SK-N-MC (cell line): ENCODE measurements around the gene ROS1.

ENCODE experiments used
- DNase-seq: peaks from one replicate; pipeline ENCODE4 v3.0.0-alpha.2; 2011; ENCODE audit warnings: low read depth, low spot score
- H3K27ac ChIP-seq: fragments of 200-600 bp; sonication (generic); 2 replicates; pipeline ENCODE4 v1.5.1; 2016; ENCODE audit warnings: mixed run types
- H3K36me3 ChIP-seq: fragments of 200-600 bp; sonication (generic); 2 replicates; pipeline ENCODE4 v1.6.1; 2017; ENCODE audit warnings: antibody characterized with exemption, low read length, mixed read lengths; ENCODE audit not compliant: insufficient read depth
- H3K4me3 ChIP-seq: fragments of 200-600 bp; sonication (generic); 2 replicates; pipeline ENCODE4 v1.5.1; 2016
- H3K9ac ChIP-seq: fragments of 200-600 bp; sonication (generic); 2 replicates; pipeline ENCODE4 v1.8.0; 2017; ENCODE audit warnings: mixed run types, mixed read lengths; ENCODE audit not compliant: insufficient read length
- H3K9me3 ChIP-seq: fragments of 200-600 bp; sonication (generic); 2 replicates; pipeline ENCODE4 v1.6.1; 2017; ENCODE audit warnings: low read depth, mild to moderate bottlenecking, antibody characterized with exemption, low read length, moderate library complexity, mixed read lengths
- EZH2 ChIP-seq: fragments of 200-600 bp; sonication (generic); IDR thresholded peaks from one replicate; pipeline ENCODE4 v1.6.1; 2017; ENCODE audit warnings: antibody characterized with exemption
- FOXP2 ChIP-seq: optimal IDR thresholded peaks from 2 replicates; pipeline ENCODE3; 2011; ENCODE audit warnings: mild to moderate bottlenecking, moderate library complexity; ENCODE audit not compliant: insufficient read depth; ENCODE audit errors: extremely low read length, control extremely low read depth
- POLR2AphosphoS5 ChIP-seq: IDR thresholded peaks from 2 replicates; pipeline ENCODE4 v1.6.1; 2012; ENCODE audit warnings: mild to moderate bottlenecking, low read depth, low read length, borderline replicate concordance

The ROS1 gene

DNA sequence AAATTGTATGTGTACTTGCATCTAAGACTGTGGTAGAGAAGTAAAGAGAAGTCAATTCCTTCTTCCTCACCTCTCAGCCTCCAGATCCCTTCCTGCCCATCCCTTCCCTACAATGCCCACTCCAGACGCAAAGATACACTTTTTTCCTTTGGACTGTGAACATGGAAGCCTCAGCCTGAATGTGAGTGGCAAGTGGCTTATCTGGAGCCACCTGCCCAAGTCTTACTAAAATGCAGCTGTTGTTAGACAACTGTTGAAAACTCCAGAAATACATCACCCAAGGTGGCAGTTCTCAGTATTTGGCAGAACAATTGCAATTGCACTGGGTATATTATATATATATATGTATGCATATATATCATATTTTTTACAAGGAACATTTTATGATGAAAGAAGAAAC lies 152.9 kb downstream of the ROS1 start:
- H3K27ac ChIP-seq = no peak overlapping the region
- no peaks in the 10 kb centered on the region for H3K9me3 ChIP-seq
- H3K36me3 ChIP-seq = no peaks in the 10 kb centered on the region
- TF ChIP-seq POLR2AphosphoS5 = no peak
- TF ChIP-seq EZH2 = no peak
- no peak for TF ChIP-seq FOXP2
- H3K4me3 ChIP-seq = no peak overlapping the region
- DNase-seq = no peak
- H3K9ac ChIP-seq = no peak overlapping the region

DNA sequence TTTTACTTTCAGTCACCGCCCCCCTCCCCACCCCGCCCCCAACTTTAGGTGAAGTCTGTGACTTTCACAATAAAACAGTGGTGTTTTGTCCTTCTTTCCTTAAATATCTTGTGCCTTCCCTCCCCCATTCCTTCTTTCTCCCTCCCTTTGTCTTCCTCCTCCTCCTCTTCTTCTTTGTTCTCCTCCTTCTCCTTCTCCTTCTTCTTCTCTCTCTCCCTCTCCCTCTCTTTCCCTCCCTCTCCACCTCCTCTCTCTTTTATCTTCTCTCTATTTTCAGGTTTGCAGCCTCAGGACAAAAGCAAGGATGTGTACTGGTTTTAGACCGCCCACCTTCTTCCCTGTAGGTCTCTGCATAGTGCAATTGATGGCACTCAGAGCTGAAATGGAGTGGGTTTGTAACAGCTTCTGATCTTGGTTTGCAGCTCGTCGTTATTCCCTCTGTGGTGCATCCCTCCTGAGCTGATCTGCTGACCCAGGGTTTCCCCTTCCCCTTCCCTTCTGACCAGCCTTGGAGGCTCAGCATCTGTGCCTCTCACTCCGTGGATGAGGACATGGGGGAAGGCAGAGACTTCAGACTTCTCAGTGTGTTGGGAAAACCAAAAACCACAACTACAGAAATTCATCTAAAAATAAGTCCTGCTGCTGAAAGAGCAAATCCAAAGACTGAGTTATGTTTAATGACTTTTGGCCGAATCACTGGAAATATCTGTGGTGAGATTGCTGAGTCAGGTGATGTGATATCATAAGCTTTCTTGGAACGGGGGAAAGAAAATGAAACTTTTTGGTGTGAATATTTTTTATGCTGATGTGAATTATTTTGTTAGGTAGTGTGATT lies 153.5 kb downstream of the ROS1 start:
- Histone ChIP-seq H3K4me3 (no peak overlapping the region), H3K9ac (no peak overlapping the region), H3K9me3 (no peaks in the 10 kb centered on the region), H3K27ac (no peak overlapping the region), H3K36me3 (no peaks in the 10 kb centered on the region)
- DNase-seq = no peak
- TF ChIP-seq POLR2AphosphoS5 = no peak
- TF ChIP-seq EZH2 = no peak
- no peak for TF ChIP-seq FOXP2

DNA sequence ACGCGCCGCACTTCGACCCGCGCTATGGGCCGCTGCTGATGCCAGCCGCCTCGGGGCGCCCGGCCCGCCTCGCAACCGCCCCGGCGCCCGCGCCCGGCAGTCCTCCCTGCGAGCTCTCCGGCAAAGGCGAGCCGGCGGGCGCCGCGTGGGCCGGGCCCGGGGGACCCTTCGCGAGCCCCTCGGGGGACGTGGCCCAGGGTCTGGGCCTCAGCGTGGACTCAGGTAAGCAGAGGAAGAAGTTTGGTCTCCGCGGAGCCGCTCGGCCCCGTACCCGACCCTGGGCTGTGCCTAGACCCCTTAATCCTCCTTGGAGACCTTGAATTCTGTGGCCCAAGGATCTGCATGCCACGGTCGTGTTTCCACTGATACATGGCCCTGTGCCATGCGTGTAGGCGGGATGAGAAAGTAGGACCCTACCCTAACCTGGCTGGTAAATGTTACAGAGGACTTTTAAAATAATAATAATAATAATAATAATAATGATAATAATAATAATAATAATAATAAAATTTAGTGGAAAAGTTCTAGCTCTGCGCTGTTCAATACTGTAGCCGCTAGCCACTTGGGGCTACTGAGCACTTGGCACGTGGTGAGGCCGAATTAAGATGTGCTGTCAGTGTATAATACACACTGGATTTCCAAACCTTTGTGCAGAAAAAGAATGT lies 154.8 kb downstream of the ROS1 start:
- peak overlapping the region; percentile 40; the same call in 1 of the 2 replicates for H3K4me3 ChIP-seq
- H3K9ac ChIP-seq = no peak overlapping the region
- DNase-seq = no peak
- TF ChIP-seq EZH2 = peak; percentile 55
- TF ChIP-seq POLR2AphosphoS5 = no peak
- no peaks in the 10 kb centered on the region for H3K9me3 ChIP-seq
- no peaks in the 10 kb centered on the region for H3K36me3 ChIP-seq
- H3K27ac ChIP-seq = no peak overlapping the region

DNA sequence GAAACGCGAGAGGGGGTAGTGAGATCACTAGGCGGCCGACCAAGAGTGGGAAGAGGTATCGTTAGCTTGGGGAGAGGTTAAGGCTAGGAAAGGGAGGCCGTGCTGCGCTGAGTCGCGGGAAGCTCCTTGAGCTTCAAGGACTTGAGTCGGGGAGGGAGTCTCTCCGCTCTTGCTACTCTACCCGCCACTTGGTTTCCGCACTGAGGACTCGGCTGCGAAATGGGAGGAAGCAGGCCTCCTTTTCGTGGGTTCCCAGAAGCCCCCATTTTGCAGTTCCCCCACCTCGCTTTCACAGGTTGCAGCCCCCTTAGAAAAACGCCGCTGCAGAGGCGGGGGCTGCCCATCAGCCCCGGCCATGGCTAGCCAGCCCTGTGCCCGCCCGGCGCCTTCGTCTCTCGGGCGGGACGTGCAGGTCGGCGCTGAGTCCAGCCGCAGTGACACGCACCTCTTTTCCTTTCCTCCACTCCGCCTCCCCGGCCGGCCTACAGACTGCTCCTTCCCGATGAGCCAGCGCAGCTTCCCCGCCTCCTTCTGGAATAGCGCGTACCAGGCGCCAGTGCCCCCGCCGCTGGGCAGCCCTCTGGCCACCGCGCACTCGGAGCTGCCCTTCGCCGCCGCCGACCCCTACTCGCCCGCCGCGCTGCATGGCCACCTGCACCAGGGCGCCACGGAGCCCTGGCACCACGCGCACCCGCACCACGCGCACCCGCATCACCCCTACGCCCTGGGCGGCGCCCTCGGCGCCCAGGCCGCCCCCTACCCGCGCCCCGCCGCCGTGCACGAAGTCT lies 155.5 kb downstream of the ROS1 start:
- H3K4me3 ChIP-seq = peak overlapping the region; percentile 40; the same call in 1 of the 2 replicates
- no peak overlapping the region for H3K9ac ChIP-seq

DNA sequence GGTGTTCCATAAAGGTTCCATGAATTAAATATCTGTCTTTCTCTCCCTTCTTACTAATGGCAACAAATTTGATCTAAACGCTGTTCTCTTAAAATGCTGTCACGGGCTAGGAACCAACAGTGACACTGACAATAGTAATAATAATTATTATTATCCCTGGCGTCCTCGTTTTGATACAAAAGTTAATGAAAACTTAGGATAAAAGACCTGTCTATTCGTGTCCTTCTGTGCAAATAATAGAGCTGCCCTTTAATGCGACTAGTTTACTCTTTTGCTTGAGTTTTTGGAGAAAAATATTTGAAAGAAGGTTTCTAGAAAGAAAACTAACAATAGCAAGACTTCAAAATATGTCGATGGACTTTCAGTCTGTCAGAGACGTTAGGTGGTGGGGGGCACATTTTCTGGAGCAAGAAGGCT lies 156.1 kb downstream of the ROS1 start:
- no peak overlapping the region for H3K27ac ChIP-seq
- DNase-seq = no peak
- no peak overlapping the region for H3K4me3 ChIP-seq
- H3K36me3 ChIP-seq = no peaks in the 10 kb centered on the region
- no peak overlapping the region for H3K9ac ChIP-seq
- no peaks in the 10 kb centered on the region for H3K9me3 ChIP-seq
- TF ChIP-seq POLR2AphosphoS5 (no peak), FOXP2 (no peak), EZH2 (no peak)

More for the DNA sequence above, 155.5 kb downstream of the ROS1 start:
- DNase-seq = no peak
- no peak for TF ChIP-seq FOXP2
- peak; percentile 95 for TF ChIP-seq EZH2
- Histone ChIP-seq H3K9me3 (no peaks in the 10 kb centered on the region), H3K36me3 (no peaks in the 10 kb centered on the region), H3K27ac (no peak overlapping the region)

DNA sequence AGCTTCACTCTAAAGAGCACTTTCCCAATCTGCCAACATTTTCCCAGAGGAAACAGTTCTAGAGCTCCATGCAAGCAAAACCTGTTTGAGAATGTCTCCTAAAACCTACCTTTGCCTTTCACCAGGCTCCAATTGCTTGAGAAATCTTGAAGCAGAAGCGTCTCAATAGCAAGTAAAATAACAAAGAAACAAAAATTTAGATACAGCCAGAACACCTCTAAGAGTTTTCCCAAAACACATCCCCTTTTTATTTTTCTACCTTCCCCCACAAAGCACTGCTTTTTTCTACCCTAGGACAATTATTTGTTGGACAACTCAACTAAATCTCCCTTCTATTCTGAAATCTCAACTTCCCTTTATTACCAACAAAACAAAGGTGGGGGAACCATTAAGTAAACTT lies 156.8 kb downstream of the ROS1 start:
- Histone ChIP-seq H3K9ac (no peak overlapping the region), H3K27ac (no peak overlapping the region), H3K9me3 (no peaks in the 10 kb centered on the region), H3K36me3 (no peaks in the 10 kb centered on the region), H3K4me3 (no peak overlapping the region)
- DNase-seq = no peak
- TF ChIP-seq POLR2AphosphoS5 = no peak
- TF ChIP-seq EZH2 = no peak
- no peak for TF ChIP-seq FOXP2

DNA sequence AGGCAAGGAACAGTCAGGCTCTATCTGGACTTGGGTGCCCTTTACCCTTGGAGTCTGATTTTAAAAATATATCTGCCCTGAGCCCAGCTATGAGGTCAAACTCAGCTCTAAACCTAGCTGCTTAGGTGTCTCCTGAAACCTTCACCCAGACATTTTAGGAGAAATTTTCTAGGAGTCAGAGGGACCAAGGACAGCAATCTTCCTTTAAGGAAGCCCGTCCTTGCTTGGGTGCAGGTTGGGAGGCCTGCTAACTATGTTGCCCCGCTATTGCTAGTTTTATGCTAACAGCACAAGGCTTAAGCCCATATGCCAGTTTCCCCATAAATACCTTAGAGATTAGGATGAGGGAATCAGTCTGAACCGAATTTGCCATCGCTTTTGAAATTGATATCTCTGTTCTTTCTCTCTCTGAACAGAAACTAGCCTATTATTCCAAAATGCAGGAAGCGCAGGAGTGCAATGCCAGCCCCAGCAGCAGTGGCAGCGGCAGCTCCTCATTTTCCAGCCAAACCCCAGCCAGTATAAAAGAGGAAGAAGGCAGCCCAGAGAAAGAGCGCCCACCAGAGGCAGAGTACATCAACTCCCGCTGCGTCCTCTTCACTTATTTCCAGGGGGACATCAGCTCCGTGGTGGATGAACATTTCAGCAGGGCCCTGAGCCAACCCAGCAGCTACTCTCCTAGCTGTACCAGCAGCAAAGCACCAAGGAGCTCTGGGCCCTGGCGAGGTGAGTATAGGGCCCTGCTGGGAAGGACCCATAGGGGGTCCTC lies 157.8 kb downstream of the ROS1 start:
- no peak overlapping the region for H3K4me3 ChIP-seq
- TF ChIP-seq POLR2AphosphoS5 (no peak), EZH2 (no peak), FOXP2 (no peak)
- H3K36me3 ChIP-seq = no peaks in the 10 kb centered on the region
- H3K27ac ChIP-seq = no peak overlapping the region
- no peak for DNase-seq
- no peak overlapping the region for H3K9ac ChIP-seq
- H3K9me3 ChIP-seq = no peaks in the 10 kb centered on the region

DNA sequence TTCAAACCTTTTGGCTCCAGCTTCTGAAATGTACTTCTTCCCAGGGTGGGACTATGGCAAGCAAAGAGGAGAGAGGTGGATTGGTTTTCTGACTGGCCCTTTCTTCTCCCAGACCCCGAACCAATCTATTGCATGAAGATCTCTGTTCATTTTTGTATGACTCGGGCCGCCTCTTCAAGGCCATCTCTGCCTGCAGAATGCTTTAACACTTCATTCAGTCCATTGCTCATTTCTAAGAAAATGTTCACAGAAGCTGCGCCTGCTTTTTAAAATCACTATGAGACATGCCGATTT lies 158.7 kb downstream of the ROS1 start:
- H3K9me3 ChIP-seq = no peaks in the 10 kb centered on the region

More for the DNA sequence above, 158.7 kb downstream of the ROS1 start:
- Histone ChIP-seq H3K4me3 (no peak overlapping the region), H3K27ac (no peak overlapping the region), H3K9ac (no peak overlapping the region), H3K36me3 (no peaks in the 10 kb centered on the region)
- no peak for DNase-seq
- TF ChIP-seq EZH2 = peak; percentile 27
- no peak for TF ChIP-seq FOXP2
